HG03558 (cell line): ENCODE data around the gene CTU2.

Source experiments
- ATAC-seq: cut with Tn5 transposase; IDR thresholded peaks from one replicate; pipeline ENCODE4 v1.9.1; 2021; ENCODE audit warnings: moderate number of reproducible peaks; ENCODE audit not compliant: unreplicated experiment; ENCODE audit errors: extremely low read depth

The CTU2 gene

DNA sequence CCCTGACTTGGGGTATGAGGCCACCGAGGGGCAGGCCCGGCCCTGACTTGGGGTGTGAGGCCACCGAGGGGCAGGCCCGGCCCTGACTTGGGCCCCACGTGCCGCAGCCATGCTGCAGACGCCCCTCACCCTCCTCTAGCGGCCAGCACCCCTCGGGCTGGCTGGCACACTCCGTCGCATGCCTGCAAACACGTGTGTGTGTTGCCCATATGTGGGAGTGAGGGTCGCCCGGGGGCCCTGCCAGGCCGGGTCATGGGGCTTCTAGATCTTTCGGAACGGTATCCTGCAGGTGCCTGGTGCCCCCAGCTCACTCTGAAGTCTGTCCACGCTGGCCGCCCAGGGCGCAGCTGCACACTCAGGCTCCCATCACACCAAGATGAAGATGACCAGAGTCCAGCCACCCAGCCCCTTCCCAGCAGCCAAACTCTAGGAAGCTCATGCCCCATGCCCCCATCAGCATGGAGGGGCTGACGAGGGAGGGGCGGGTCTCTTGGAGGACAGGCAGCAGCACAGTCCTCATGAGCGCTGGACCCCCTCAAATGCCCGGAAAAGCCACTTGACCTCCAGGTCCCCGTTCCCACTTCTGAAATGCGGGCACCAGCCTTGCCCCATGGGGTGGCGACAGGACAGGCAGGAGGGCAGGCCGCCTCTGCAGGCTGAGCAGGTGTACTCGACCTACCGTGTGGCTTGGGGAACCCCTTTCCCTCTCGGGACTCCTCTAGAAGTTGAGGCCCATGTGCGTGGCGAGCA lies 33.8 kb downstream of the CTU2 start:
- no peak for ATAC-seq

DNA sequence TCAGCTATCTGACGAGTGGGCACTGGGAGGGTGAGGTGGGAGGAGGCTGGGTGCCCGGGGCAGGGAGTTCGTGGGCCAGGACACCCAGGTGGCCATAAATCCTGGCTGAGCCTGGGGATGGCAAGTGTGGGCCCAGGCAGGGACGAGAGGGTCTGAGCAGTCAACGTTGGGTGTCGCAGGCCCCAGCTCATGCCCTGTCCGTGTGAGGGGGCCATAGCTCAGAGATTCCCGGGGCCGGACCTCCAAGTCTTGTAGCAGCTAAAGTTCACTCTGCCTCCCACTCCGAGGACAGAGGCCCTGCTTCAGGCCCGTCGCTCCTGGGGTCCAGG lies 34.4 kb downstream of the CTU2 start:
- ATAC-seq, result no peak

DNA sequence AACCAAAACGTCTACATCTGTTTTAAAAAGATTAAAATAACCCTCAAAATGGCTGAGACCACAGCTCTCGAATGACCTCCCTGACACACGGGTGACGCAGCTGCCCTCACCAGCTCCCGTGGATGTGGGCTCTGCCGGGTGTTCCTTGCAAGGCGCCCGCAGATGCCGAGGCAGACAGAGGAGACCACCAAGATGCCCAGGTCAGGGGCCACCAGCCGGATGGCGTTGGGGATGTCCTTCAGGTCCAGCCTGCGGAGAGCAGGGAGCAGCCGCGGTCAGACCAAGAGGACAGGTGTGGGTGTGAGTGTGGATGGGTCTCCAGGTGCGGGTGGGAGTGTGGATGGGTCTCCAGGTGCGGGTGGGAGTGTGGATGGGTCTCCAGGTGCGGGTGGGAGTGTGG lies 35.1 kb downstream of the CTU2 start:
- ATAC-seq, result no peak

DNA sequence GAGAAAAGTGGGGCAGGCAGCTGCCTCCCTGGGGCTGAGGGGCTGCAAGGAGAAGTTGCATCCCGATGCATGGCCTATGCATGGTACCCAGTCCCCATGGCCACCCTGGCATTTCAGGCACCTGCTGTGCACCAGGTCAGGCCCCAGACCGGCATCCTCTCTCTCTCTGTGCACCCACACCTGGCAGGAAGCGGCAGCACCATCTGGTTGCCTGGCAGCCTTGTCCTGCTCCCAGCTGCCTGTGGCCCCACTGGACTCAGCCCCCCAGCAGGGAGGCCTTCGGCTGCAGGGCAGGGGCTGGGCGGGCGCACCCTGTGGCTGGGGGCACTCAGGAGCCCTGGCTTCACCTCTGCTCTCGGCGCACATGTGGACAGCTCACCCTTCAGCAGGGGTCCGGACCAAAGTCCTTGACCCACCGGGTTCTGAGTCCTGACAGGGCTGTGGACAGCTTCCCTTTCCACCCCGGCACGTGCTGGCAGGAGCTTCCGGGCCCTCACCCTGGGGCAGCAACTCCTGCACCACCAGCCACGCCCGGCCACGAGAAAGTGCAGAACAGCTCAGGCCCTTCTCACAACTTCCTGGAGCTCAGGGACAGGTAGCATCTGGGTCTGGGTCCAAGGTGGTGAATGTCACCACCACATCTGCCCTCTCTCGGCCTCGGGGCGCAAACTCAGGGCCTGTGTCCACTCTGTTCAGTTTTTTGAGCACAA lies 36.7 kb downstream of the CTU2 start:
- ATAC-seq, result no peak

DNA sequence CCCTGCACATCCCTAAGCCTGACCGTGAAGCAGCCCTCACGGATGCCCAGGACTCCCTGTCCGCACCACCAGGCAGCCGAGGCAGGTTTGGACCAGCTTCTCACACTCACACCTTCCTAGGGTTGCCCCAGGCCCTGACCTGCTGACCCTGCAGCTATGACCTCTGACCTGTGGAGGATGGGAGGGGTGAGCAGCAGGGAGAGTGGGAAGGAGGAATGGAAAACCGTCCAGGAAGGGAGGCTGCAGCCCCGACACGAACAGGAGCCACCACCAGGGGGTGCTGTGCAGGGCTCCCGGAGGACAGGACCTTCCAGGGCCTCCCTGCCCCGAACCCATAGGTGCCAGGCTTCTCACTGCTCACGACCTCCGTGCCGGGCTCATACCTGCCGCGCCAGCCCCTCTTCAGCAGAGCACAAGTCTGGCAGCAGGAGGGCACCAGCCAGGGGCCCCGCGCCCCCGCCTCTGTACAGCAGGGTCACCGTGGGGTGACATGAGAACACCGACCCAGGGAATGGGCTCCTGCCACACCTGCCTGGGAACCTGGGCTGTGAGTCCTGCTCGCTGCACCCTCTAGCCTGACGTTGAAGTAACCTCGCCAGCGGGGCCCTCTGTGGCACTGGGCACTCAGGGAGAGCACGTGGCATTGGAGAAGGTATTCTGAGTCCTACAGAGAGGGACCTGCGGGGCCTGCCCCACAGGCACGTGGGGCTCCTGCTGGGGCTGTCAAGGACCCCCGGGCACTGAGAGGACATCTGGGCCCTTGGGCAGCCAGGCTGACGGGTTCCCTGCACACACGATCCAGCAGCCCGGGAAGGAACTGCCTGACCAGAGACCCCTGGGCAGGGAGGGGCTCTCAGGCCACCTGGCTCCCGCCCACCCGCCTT lies 37.6 kb downstream of the CTU2 start:
- ATAC-seq, result no peak

DNA sequence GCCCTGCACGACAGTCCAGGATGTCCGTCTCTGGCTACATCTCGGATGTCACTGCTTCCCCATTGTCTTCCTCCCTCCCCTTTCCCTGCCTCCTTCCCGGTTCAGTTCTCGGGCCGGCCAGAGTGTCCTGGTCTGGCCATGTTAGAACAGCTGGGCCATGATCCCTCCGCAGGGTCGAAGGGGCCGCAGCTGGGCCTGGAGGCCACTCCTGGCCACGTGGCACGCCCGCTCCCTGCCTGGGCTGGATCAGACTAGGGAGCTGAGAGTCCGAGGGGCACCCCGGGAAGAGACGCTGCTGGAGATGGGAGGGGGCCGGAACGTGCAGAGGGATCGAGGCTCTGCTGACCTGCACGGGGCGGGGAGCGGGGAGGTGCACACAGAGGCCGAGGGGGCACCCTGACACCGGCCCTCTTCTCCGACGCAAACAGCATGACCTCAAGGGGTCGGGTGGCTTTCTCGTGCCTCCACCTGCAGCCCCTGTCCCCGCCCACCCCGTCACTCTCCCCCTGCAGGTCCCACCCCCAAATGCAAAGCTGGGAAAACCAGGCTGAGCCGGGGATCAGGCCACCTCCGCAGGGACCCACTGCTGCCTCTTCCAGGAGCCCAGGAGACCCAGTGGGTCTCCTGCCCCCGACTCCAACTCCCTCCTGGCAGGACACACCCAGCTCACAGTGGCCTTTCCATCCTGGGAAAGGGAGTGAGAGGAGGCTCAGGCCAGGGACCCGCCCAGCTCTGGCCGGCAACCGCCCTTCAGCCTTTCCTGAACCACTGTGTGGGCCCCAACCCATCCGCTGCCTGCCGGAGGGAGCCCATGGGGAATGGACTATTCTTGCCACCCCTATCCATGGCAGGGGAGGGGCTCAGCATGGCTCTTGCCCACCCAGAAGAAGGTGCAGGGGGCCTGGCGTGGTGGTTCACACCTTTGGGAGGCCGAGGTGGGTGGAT lies 38.5 kb downstream of the CTU2 start:
- no peak for ATAC-seq

DNA sequence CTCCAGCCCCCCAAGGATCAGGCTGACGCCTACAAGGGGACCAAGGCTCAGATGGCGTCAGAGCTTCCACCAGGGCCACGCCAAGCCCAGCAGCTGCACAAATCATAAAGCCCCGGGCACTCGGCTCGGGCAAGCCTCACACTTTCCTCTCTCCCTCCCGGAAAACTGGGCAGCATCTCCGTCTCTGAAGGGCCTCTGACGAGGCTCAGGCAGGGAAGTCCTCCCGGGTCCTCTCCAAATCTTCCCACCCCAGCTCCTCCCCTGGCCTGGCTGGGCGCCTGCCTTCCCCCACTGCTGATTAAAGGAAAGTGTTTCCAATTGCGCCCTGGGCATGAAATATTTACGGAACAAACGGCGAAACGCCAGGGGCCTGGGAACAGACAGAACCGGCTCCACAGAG lies 40.2 kb downstream of the CTU2 start:
- no peak for ATAC-seq

DNA sequence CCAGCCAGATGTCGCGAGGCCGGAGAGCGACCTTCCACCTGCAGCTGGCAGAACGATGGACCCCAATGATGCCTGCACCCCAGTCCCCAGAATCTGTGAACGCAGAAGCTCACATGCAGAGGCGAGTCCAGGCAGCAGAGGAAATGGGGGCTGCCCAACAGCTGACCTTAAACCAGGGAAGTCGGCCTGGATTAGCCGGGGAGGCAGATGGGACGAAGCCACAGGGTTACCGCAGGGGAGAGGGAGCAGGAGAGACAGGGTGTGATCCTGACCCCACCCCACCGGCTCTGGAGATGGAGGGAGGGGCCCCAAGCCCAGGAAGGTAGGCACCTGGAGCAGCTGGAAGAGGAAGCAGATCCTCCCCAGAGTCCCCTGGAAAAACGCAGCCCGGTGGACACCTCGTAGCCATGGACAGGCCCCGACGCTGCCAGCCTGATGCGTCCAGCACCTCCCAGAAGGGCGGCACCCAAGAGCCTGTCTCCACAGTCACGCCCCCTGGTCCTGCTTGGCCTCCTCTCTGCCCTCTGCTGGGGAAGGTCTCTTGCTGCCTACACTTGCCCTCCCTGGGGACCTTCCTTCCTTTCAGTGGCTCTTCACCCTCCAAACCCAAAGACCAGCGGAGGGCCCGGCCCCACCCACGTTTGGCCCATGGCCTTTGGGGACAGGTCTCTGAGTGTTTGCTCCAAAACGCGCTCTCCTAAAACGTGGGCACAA lies 41.4 kb downstream of the CTU2 start:
- ATAC-seq, result no peak

DNA sequence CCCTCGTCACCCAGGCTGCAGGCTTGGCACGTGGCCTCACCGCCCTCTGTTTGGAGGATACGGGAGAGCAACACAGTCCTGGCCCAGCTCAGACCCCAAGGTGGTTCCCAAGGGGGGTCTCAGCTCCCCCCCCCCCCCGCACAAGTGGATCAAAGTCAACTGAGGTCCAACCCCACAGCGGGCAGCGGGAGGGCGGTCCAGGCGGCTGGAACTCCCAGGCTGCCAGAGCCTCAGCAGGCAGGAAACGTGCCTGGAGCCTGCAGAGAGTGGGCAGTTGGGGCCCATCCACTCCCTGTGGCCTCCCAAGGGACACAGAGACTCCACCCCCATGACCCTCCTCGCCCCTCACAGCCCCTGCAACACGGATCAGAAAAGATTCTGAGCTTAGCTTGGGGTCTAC lies 42.1 kb downstream of the CTU2 start:
- no peak for ATAC-seq

DNA sequence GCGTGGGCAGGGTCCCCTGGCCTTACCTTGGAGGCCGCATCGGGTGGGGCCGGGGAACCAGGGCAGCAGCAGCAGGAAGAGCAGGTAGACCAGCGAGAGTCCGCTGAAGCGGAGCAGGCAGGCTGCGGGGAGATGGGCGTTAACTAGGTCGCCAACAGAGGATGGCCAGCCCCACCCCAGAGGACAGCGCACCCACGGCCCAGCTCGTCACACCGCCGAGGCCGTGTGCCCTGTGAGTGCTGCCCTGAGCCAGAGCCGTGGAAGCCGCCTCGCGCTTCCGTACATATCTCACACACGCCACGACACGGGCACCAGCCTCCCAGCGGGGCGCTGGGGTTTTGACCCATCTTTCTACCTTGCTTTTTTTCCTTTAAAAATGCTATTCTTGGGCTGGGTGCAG lies 43.1 kb downstream of the CTU2 start:
- no peak for ATAC-seq

DNA sequence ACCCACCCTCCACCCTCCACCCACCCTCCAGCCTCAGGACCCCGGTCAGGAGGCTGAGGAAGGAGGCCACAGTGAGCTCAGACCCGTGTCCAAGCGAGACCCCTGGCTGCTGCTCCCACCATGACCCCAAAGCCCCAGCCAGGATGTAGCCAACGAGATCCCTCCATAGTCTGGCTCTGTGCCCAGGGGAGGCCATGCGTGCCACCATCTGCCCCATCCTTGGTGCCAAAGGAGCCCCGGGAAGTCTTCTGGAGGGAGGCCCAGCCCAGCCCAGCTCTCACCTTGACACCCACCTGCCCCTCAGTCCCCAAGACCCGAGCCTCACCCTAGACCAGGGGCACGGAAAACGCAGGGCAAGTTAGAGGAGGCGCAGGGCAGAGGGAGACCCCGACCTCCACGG lies 44.6 kb downstream of the CTU2 start:
- ATAC-seq, result no peak

DNA sequence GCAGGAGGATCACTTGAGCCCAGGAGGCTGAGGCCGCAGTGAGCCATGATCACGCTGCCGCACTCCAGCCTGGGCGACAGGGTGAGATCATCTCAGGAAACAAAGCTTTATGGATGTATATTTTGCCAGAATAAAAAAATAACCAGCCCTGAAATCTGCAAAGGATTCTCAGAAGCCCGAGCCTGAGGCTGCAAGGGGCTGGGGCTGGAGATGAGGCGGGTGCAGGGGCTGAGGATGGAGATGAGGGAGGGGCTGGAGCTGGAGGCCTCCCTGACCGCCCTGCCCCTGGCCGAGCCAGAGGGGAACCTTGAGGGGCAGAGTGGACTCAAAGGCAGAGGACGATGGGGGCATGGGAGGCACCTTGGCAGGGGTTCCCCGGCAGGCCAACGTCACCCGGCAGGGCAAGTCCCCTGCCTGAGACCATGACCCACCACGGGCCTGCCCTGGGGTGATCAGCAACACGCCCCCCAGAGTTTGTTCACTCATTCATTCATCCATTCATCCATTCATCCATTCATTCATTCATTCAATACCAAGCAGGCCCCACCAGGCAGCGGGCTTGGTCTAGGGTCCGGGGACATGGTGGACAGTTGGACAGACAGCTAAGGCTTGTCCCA lies 46.2 kb downstream of the CTU2 start:
- ATAC-seq, result no peak

DNA sequence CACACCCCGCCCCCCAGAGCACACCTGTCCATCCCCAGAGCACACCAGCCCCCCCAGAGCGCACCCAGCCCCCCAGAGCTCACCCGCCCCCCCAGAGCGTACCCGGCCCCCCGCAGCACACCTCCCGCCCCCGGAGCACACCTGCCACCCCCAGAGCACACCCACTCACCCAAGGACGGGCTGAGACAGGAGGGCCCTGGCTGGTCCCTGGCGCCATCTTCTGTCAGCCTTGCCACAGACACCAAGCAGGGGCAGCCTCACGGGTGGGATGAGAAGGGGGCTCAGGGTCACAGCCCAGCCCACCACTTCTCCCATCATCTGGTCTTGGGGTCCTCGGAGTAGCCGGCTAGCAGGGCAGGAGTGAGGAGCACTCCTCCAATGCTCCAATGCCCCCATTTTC lies 46.9 kb downstream of the CTU2 start:
- no peak for ATAC-seq

DNA sequence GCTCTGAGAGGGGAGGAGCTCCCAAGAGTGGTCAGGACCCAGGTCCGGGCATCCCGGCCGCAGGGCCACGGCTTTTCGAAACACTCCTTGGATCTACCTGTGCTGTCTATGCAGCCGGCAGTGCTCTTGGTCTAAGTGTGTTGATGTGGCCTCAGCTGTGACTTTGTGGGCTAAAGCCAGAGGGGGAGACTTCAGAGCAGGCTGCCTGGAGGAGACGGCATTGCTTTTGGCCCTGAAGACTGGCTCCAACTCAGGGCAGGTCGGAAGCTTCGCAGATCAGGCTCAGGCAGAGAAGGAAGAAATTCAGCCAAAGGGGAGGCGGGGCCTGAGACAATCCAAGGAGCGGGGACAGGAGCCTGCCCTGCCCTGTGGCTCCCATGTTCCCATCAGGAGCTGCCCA lies 47.3 kb downstream of the CTU2 start:
- no peak for ATAC-seq

DNA sequence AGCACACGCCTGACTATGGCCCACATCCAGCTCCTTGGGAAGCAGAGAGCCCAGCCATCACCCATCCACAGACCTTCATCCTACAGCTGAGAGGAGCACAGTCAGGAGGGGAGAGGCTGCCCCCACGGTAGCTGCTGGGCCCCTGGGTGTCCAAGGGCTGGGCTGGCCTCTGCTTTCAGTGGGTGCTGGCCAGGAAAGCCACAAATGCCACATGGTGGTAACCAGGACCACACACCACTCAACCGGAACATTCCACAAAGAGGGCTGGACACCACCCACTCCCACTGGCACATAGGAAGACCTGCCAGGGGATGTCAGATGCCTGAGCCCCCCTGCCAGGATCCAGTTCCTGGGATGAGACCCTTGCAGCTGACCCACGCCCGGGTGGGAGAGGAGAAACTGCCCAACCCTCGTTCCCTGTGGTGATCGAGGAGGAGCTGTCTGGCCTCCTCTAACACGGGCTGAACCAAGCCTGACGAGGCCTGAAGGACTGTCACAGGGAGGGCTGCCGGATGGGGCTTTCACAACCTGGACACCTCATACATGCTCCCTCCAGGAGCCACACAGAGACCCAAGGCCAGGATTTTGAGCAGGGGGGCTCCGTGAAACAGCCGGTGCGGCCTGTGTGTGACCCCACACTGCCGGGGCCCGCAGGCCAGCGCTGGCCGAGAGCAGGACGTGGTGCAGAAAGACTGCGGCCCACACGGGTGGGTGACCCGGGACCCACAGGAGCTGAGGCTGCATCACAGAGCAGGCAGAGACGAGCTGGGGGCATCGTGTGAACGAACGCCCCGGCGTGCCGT lies 48.0 kb downstream of the CTU2 start:
- no peak for ATAC-seq

DNA sequence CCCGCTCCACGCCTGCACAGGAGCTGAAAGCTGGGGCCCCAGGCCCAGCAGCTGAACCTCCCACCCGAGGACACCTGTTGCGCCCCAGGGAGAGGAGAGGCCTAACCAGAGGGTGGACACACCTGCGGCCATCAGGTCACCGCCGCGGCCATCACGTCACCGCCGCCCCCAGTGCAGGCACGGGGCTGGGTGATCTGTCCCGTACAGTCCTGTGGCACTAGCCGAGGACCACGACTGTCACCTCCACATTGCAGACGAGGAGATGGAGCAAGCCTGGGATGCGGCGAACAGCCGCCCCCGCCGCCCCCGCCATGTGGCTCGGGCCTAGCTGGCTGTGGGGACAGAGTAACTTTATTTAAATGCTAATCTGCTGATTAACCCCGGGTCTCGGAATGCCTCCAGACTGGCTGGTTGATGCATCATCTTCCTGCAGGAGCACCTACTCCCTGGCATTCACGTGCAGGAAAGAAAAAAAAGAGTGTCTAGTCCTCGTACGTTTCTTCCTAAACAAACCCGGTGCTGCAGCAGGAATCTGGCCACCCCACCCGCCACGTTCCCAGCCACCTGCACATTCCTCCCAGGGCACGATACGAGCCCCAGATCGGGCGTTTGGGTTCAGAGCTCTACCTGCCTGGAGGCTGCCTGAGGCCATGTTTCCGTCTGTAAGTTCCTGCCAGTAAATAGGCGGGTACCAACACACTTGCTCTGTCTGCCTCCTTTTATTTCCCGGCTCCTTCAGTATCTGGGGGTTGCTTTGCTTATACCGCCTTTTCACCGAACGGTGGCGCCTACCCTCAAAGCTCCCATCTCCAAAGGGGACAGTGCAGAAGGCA lies 48.8 kb downstream of the CTU2 start:
- ATAC-seq, result no peak

DNA sequence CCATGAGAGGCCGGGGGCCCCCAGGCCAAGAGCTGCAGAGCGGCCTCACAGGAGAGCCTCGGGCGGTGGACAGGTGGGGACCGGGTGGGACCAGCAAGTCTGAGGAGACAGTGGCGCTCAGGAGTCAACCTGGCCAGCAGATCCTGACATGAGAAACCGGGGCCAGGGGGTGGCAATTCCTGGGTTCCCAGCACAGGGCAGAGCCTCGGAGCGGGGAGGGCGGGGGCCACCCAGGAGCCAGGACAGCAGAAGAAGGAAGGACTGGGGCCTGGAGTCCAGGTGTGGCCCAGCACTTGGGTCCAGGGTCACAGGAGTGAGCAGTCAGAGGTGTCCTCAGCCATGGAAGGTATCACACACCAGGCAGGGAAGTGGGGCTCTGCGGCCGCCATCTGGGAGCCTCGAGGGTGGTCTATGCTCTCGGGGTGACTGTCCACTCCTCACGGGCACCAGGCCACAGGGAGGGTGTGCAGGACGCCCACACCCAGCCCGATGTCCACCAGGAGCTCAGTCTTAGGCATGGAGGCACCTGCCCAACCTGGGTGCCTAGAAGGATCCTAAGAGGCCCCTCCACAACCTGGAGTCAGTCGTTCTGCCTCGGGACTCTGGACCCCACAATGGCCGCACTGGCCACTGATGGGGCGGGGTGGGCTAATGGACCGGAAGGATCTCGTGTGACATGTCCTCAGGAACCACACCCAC lies 49.6 kb downstream of the CTU2 start:
- ATAC-seq, result no peak
